IPS-18c (cell line): ENCODE measurements around the gene GALNT18.

Source experiments
- H3K4me3 ChIP-seq: 2 replicates; pipeline ENCODE4 v1.7.0; 2013; ENCODE audit warnings: low read depth, mild to moderate bottlenecking, low read length, moderate library complexity; ENCODE audit not compliant: insufficient read depth
- H3K9me3 ChIP-seq: one replicate; pipeline ENCODE4 v1.6.1; 2013; ENCODE audit warnings: mild to moderate bottlenecking, low read length, moderate library complexity; ENCODE audit not compliant: control insufficient read depth, insufficient read depth

Gene GALNT18

GRCh38 chr11:11301212-11301611, 320.6 kb downstream of the GALNT18 start:
- Histone ChIP-seq H3K9me3 (no peaks in the 10 kb centered on the region), H3K4me3 (no peak overlapping the region)

GRCh38 chr11:11297578-11297977, 324.2 kb downstream of the GALNT18 start:
- no peak overlapping the region for H3K4me3 ChIP-seq
- H3K9me3 ChIP-seq, result no peaks in the 10 kb centered on the region

DNA sequence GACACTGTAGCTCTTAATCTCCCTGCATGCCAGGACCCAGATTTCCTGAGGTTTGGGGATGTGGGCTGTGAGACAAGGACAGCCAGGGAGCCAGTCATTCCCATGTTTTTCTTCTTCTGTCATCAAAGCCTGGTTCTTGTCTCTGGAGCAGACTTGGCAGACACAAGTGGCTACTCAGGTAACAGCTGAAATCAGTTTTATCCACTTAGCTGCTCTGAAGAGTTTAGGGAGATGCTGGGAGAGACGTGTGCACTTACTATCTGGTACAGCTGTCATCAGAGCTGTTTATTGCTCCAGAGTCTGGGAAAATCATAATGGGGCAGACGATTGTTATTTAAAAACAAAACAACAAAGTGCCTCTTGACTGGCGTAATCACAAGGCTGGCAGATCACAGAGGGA, 325.4 kb downstream of the GALNT18 start:
- H3K4me3 ChIP-seq, result no peak overlapping the region

DNA sequence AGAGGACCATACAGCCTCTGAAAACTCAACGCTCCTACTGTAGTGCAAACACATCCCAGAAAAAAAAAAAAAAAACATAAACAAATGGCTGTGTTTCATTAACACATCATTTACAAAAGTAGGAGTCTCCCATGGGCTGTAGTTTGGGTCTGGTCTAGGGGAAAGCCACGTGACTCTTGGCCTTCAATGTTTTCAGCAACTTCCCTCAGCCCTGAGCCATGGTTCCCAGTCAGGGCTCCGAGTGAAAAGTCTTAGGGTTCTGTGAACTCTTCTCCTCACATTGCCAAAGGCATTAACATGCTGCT, 327.3 kb downstream of the GALNT18 start:
- no peak overlapping the region for H3K4me3 ChIP-seq
- no peaks in the 10 kb centered on the region for H3K9me3 ChIP-seq

More for the DNA sequence above, 325.4 kb downstream of the GALNT18 start:
- no peaks in the 10 kb centered on the region for H3K9me3 ChIP-seq

- H3K4me3 ChIP-seq, result no peak overlapping the region
- no peaks in the 10 kb centered on the region for H3K9me3 ChIP-seq
Observed at GRCh38 chr11:11293798-11294550, 327.8 kb downstream of the GALNT18 start.

GRCh38 chr11:11292839-11293238, 329.0 kb downstream of the GALNT18 start:
- no peak overlapping the region for H3K4me3 ChIP-seq
- no peaks in the 10 kb centered on the region for H3K9me3 ChIP-seq

- no peak overlapping the region for H3K4me3 ChIP-seq
- H3K9me3 ChIP-seq, result no peaks in the 10 kb centered on the region
Observed at GRCh38 chr11:11291041-11292015, 330.5 kb downstream of the GALNT18 start.

DNA sequence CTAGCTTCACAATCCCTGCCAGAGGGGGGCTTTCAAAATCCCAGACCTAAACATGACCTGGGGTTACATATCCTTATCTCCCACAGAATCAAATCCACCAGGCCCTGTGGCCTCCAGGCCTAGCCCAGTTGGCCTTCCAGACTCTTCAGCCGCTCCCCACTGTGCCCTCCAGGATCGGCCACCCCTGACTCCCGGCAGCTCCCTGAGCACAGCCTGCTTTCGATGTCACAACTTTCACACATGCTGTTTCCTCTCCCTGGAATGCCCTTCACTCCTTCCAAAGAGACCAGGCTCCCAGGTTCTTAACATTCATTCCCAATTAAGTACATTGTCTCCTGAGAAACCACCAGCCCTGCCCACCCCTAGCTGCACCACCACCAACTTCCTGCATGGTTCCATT, 331.5 kb downstream of the GALNT18 start:
- H3K4me3 ChIP-seq, result no peak overlapping the region
- no peaks in the 10 kb centered on the region for H3K9me3 ChIP-seq

DNA sequence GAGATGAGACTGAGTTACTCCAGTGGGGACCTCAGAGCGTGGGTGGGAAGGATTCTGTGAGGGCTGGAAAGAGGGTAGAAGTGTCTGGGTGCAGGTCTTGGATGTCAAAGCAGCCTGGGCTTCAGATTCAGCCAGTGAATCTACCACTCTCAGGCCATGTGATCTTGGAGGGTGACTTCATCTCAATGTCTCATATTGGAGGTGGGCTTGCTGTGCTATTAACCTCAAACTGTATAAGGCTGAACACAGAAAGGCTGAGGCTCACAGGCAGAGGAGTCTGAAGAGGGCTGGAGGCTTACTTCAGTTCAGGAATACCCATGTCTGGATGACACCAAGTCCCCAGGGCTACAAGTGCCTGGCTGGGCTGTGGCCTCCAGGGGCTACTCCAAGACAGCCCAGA, 332.1 kb downstream of the GALNT18 start:
- Histone ChIP-seq H3K4me3 (no peak overlapping the region), H3K9me3 (no peaks in the 10 kb centered on the region)

DNA sequence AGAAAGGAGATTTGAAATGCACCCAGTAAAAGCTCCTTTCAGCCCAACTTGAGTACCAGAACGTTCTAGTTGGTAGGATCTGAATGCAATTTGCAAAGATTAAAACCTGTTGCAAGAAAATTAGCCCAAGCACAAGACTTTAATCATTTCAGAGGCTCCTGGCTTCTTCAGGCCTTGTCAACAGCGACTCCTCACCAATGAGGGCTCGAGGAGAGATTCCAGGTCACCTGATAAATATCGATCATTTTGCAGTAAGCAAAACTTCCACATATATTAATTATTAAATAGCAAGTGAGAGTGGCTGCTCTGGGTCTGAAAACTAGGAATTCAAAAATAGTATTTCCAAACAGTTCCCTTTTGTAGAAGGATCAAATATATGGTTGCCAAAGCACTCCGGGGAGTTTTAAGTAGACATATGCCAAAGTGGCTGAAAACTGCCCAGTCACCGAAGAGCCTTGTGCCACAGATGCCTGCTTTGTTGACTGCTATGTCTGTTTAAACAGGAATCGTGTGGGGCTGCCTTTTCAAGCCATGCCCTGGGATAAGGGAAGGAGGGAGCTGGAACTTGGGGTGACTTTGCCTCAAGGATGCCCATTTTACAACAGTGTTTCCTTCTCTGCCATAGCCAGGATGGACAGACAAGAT, 332.7 kb downstream of the GALNT18 start:
- H3K4me3 ChIP-seq, result no peak overlapping the region
- H3K9me3 ChIP-seq, result no peaks in the 10 kb centered on the region

GRCh38 chr11:11284481-11284880, 337.3 kb downstream of the GALNT18 start:
- no peaks in the 10 kb centered on the region for H3K9me3 ChIP-seq
- no peak overlapping the region for H3K4me3 ChIP-seq

DNA sequence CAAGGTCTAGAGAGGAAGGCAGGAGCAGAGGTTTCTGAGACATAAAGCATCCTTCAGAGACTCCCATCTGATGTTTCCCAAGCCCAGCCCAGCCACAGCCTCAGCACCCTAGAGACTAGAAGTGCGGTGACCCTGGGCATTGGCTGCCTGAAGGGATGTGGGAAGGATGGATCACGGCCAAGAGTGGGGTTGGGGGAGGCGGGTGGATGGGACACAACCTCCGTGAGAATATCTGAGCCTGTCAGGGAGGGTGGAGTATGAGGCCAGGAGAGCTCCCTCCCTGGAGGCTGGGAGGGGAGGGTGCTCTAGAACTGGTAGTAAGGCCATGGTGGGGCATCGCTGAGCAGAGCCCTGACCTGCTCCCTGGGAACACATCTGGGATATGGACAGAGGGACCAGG, 340.2 kb downstream of the GALNT18 start:
- no peaks in the 10 kb centered on the region for H3K9me3 ChIP-seq

DNA sequence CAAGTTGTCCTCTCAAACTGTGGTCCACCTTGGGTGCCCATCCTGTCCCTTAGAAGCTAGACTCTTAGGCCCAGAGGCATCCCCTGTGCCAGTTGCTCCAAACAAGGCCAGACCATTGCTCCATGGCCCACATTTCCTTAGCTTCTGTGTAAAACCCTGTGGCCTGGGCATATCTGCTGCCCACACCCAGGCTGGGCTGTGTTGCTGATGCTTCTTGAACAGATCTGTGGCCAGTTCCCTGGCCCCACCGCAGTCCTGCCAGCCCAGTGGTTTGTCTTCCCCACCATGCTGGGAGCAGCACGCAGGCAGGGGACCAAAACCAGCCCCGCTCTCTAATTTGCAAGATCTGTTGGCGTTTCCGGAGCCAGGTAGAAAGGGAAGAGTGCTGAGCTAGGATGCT, 341.0 kb downstream of the GALNT18 start:
- Histone ChIP-seq H3K9me3 (no peaks in the 10 kb centered on the region), H3K4me3 (no peak overlapping the region; the same call in 1 of the 2 replicates)

More for the DNA sequence above, 340.2 kb downstream of the GALNT18 start:
- no peak overlapping the region for H3K4me3 ChIP-seq

GRCh38 chr11:11279956-11280689, 341.7 kb downstream of the GALNT18 start:
- H3K9me3 ChIP-seq, result no peaks in the 10 kb centered on the region
- H3K4me3 ChIP-seq, result no peak overlapping the region

GRCh38 chr11:11272254-11272653, 349.6 kb downstream of the GALNT18 start:
- Histone ChIP-seq H3K4me3 (no peak overlapping the region), H3K9me3 (peaks cover 2% of the 10 kb centered on the region)

DNA sequence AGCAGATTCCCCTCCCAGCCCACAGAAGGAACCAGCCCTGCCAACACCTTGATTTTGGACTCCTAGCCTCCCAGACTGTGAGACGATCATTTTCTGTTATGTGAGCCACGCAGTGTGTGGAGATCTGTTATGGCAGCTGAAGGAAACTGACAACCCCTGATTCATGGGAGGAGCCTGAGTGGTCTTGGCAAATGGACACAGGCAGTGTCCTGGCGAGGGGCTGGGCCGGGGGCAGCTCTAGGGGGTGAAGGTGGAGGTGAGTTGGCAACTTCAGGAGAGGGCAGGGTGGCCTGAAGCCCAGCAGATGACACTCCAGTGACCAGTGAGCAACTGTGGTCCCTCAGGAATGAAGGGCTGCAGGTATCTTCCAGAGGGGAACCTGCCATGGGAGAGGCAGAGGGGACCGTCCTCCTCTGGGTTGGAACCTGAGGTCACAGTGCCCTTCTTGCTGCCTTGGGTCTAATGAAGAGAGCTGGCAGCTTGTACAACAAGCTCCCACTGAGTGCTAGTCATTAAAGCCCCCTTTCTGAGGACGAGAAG, 351.5 kb downstream of the GALNT18 start:
- H3K9me3 ChIP-seq, result peaks cover 2% of the 10 kb centered on the region
- H3K4me3 ChIP-seq, result no peak overlapping the region

- Histone ChIP-seq H3K4me3 (no peak overlapping the region), H3K9me3 (peaks cover 2% of the 10 kb centered on the region)
Observed at GRCh38 chr11:11268706-11269105, 353.1 kb downstream of the GALNT18 start.
